Panc1 (cell line): ENCODE measurements around the gene DDX10. TPM values are rescaled to one million over a fixed set of nuclear protein-coding genes. Genes with fewer than 3 reads are reported as not detected.

Experiments used
- ATAC-seq: fragments of 200-7000 bp; cut with Tn5 transposase; 2 replicates; pipeline ENCODE4 v1.9.1; 2020; ENCODE audit warnings: mild to moderate bottlenecking, moderate library complexity
- BruUV-seq: library from RNA; stranded (reverse); fragments of 400-500 nt; replicated peaks from 2 replicates; lab custom pipeline; 2021; lab: Mats Ljungman, UMichigan
- CTCF ChIA-PET: fragments of 300-600 bp; sonication (Branson Sonifier 250); formaldehyde crosslinking; loops from one replicate; lab custom pipeline; 2022; ENCODE audit warnings: antibody characterized with exemption; lab: Charles Lee
- POLR2A ChIA-PET: fragments of 300-600 bp; sonication (Branson Sonifier 250); formaldehyde crosslinking; loops from one replicate; lab custom pipeline; 2022; ENCODE audit warnings: antibody characterized with exemption; lab: Charles Lee
- DNase-seq: peaks from one replicate; pipeline ENCODE4 v3.0.0-alpha.2; 2010; ENCODE audit warnings: low read depth, low spot score
- H3K27ac ChIP-seq: 2 replicates; pipeline ENCODE4 v1.5.1; 2011; ENCODE audit warnings: mild to moderate bottlenecking, low read length, inconsistent platforms
- H3K27me3 ChIP-seq: fragments of 200-500 bp; sonication (Bioruptor generic); 2 replicates; pipeline ENCODE4 v1.6.0; 2014; ENCODE audit warnings: low read length, inconsistent platforms; ENCODE audit not compliant: control insufficient read depth, insufficient read depth
- H3K36me3 ChIP-seq: fragments of 200-500 bp; sonication (Bioruptor generic); 2 replicates; pipeline ENCODE4 v1.5.1; 2014; ENCODE audit warnings: inconsistent platforms, mild to moderate bottlenecking, low read length, moderate library complexity; ENCODE audit not compliant: control insufficient read depth, insufficient read depth
- H3K4me1 ChIP-seq: 2 replicates; pipeline ENCODE4 v1.5.1; 2011; ENCODE audit warnings: inconsistent platforms, mild to moderate bottlenecking, low read length, moderate library complexity; ENCODE audit not compliant: control insufficient read depth, insufficient read depth
- H3K4me3 ChIP-seq, 2 experiments: 2 replicates each; pipeline ENCODE4 v1.5.1; 2011 to 2012; ENCODE audit warnings: low read depth in 2 of 2, low read length in 2 of 2, mild to moderate bottlenecking in 2 of 2, inconsistent platforms in 1 of 2, moderate library complexity in 1 of 2
- H3K9me3 ChIP-seq: fragments of 200-500 bp; sonication (Bioruptor generic); 2 replicates; pipeline ENCODE4 v1.5.1; 2014; ENCODE audit warnings: low read depth, mild to moderate bottlenecking, inconsistent platforms, low read length, moderate library complexity; ENCODE audit not compliant: control insufficient read depth, insufficient read depth
- POLR2AphosphoS5 ChIP-seq: IDR thresholded peaks from 2 replicates; pipeline ENCODE4 v1.6.1; 2012; ENCODE audit warnings: mild to moderate bottlenecking, low read depth, low read length, moderate library complexity
- SIN3A ChIP-seq: IDR thresholded peaks from 2 replicates; pipeline ENCODE4 v1.6.1; 2012; ENCODE audit warnings: low read depth, mild to moderate bottlenecking, low read length, moderate library complexity, borderline replicate concordance; ENCODE audit not compliant: insufficient read depth
- TCF7L2 ChIP-seq: IDR thresholded peaks from 2 replicates; pipeline ENCODE4 v1.6.1; 2011; ENCODE audit warnings: mild to moderate bottlenecking, low read depth, low read length, inconsistent platforms
- in situ Hi-C: cut with HindIII; loops from 2 replicates; pipeline ENCODE4 v1.10.0; 2016; ENCODE audit warnings: low sequenced_read_pairs, low pct_unique_long_range_greater_than_20kb
- intact Hi-C: fragments of 100-400 bp; cut with micrococcal nuclease; formaldehyde crosslinking; loops from one replicate; pipeline ENCODE4 v1.10.0; 2022; ENCODE audit not compliant: unreplicated experiment
- total RNA-seq: library from RNA; stranded (reverse); gene quantifications from one replicate; pipeline ENCODE4 v1.2.1, GENCODE V29; 2021; ENCODE audit not compliant: unreplicated experiment
- TF ChIP-seq, protein P1 (sequence below), 2 experiments: IDR thresholded peaks; 2 replicates each; pipeline ENCODE4 v1.6.1; 2011 to 2012; ENCODE audit warnings: low read depth in 2 of 2, control low read depth in 1 of 2, low read length in 1 of 2, mild to moderate bottlenecking in 1 of 2, moderate library complexity in 1 of 2; ENCODE audit not compliant: insufficient read depth in 1 of 2
- TF ChIP-seq, protein P2 (sequence below): fragments of 450-650 bp; IDR thresholded peaks from 2 replicates; pipeline ENCODE4 v1.5.1; 2017; ENCODE audit warnings: mild to moderate bottlenecking

Gene DDX10
- total RNA-seq, 1 experiment from 2014 or later: 48.8 TPM

DNA sequence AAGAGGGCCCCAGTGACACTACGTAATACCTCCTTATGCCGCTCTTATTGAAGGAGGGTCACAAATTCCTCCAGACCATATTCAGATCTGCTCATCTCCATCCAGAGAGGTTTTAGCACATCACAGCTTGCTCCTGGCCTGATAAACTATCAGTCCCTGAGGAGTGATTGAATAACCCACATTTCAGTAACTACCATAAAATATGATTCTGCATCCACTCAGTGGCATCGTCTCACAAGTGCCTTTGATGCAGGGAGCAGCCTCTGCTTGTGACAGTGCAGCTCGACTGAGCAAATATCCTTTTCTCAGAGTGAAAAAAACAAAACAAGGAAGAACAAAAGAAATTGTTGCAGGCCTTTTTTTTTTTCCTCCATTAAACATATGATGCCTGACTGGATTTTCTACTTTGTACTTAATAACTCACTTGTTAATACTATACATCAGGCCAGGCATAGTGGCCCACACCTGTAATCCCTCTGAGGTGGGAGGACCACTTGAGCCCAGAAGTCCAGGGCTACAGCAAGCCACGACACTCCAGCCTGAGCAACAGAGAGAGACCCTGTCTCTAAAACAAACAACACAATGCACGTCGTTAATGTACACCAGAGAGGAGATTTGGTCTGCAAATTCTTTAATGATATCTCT is 64.5 kb downstream of the DDX10 start:
- Histone ChIP-seq H3K9me3 (no peaks in the 10 kb centered on the region), H3K4me1 (no peaks in the 10 kb centered on the region; the same call in 1 of the 2 replicates), H3K36me3 (no peaks in the 10 kb centered on the region), H3K27ac (no peak overlapping the region), H3K27me3 (no peaks in the 10 kb centered on the region), H3K4me3 (no peak overlapping the region)
- ATAC-seq (no peak), DNase-seq (no peak)
- ChIA-PET POLR2A (no interaction called here), CTCF (no interaction called here)
- TF ChIP-seq SIN3A (no peak), POLR2AphosphoS5 (no peak), TCF7L2 (no peak)
- TF ChIP-seq, protein P1, sequence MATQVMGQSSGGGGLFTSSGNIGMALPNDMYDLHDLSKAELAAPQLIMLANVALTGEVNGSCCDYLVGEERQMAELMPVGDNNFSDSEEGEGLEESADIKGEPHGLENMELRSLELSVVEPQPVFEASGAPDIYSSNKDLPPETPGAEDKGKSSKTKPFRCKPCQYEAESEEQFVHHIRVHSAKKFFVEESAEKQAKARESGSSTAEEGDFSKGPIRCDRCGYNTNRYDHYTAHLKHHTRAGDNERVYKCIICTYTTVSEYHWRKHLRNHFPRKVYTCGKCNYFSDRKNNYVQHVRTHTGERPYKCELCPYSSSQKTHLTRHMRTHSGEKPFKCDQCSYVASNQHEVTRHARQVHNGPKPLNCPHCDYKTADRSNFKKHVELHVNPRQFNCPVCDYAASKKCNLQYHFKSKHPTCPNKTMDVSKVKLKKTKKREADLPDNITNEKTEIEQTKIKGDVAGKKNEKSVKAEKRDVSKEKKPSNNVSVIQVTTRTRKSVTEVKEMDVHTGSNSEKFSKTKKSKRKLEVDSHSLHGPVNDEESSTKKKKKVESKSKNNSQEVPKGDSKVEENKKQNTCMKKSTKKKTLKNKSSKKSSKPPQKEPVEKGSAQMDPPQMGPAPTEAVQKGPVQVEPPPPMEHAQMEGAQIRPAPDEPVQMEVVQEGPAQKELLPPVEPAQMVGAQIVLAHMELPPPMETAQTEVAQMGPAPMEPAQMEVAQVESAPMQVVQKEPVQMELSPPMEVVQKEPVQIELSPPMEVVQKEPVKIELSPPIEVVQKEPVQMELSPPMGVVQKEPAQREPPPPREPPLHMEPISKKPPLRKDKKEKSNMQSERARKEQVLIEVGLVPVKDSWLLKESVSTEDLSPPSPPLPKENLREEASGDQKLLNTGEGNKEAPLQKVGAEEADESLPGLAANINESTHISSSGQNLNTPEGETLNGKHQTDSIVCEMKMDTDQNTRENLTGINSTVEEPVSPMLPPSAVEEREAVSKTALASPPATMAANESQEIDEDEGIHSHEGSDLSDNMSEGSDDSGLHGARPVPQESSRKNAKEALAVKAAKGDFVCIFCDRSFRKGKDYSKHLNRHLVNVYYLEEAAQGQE (IDR thresholded peaks at IDR 0.05; ENCODE audit: insufficient read depth in 1 of 2, low read depth in 2 of 2, low read length in 1 of 2): no peak
- TF ChIP-seq, protein P2, sequence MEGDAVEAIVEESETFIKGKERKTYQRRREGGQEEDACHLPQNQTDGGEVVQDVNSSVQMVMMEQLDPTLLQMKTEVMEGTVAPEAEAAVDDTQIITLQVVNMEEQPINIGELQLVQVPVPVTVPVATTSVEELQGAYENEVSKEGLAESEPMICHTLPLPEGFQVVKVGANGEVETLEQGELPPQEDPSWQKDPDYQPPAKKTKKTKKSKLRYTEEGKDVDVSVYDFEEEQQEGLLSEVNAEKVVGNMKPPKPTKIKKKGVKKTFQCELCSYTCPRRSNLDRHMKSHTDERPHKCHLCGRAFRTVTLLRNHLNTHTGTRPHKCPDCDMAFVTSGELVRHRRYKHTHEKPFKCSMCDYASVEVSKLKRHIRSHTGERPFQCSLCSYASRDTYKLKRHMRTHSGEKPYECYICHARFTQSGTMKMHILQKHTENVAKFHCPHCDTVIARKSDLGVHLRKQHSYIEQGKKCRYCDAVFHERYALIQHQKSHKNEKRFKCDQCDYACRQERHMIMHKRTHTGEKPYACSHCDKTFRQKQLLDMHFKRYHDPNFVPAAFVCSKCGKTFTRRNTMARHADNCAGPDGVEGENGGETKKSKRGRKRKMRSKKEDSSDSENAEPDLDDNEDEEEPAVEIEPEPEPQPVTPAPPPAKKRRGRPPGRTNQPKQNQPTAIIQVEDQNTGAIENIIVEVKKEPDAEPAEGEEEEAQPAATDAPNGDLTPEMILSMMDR: no peak
- in situ Hi-C loops: no loop called here
- intact Hi-C loops: no loop called here
- no TSS peak for BruUV-seq

DNA sequence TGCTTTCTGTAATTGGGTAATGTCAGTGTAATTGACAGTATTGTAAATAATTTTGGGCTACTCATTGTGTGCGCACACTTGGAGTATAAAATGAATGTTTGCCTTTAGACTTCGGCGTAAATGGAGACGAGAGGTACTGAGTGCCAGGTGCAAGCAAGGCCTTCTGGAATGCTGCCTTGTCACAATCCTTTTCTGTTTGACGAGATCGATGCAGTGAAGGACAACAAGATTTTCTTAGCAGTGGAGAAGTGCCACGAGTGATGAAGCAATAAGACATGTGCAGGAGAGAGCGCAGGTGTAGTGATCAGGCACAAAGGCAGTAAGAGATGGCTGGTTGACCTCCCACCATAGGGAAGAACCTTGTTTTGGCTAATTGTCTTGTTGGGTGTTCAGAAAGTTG is 67.5 kb downstream of the DDX10 start:
- DNase-seq: no peak
- Histone ChIP-seq H3K4me1 (no peaks in the 10 kb centered on the region; the same call in 1 of the 2 replicates), H3K36me3 (no peaks in the 10 kb centered on the region), H3K4me3 (no peak overlapping the region), H3K27me3 (no peaks in the 10 kb centered on the region), H3K9me3 (no peaks in the 10 kb centered on the region), H3K27ac (no peak overlapping the region)
- intact Hi-C loops (no loop called here), in situ Hi-C loops (no loop called here)
- CTCF ChIA-PET: no interaction called here
- POLR2A ChIA-PET: no interaction called here
- no peak for ATAC-seq
- no TSS peak for BruUV-seq
- no peak for TF ChIP-seq POLR2AphosphoS5
- TF ChIP-seq, protein P1 (IDR thresholded peaks at IDR 0.05; ENCODE audit: insufficient read depth in 1 of 2, low read depth in 2 of 2, low read length in 1 of 2): no peak
- TF ChIP-seq SIN3A: no peak
- TF ChIP-seq, protein P2: no peak
- TF ChIP-seq TCF7L2: no peak
